ENCODE measurements around the gene PLPPR5.
"Not testable (repeated sequence)": the region's sequence is repeated elsewhere in the genome, so short reads cannot be mapped to it uniquely, and the experiment has no call there.

PLPPR5 gene, protein sequence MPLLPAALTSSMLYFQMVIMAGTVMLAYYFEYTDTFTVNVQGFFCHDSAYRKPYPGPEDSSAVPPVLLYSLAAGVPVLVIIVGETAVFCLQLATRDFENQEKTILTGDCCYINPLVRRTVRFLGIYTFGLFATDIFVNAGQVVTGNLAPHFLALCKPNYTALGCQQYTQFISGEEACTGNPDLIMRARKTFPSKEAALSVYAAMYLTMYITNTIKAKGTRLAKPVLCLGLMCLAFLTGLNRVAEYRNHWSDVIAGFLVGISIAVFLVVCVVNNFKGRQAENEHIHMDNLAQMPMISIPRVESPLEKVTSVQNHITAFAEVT
- 0 to 0.19 (median 0) reads per million in 3 donors for total RNA-seq

GRCh38 chr1:99004861-99005442 is at the start of gene PLPPR5:
Gene PLPPR5, minus strand, starts transcription at chr1:99004861. Its CDS starts 190 bp downstream, at chr1:99004671.
- H3K4me1 ChIP-seq (ENCODE audit: control insufficient read depth, insufficient read depth, low read length, poor library complexity, severe bottlenecking) = peaks cover 6% of the 10 kb centered on the region
- H3K27me3 ChIP-seq (replicated peaks; ENCODE audit: control insufficient read depth, insufficient read depth, low read length, poor library complexity, severe bottlenecking) = peaks cover 19% of the 10 kb centered on the region
- peak within 1 kb of the TSS; percentile 44 for H3K4me3 ChIP-seq (ENCODE audit: insufficient read depth, low read depth, low read length, poor library complexity, severe bottlenecking)
- H3K9me3 ChIP-seq (ENCODE audit: control insufficient read depth, low read length) = no peaks in the 10 kb centered on the region
- no peaks in the 10 kb centered on the region for H3K36me3 ChIP-seq (ENCODE audit: control insufficient read depth, insufficient read depth, low read length)
- no peak within 1 kb of the TSS for H3K27ac ChIP-seq (ENCODE audit: insufficient read depth, low read length, poor library complexity, severe bottlenecking)
- no peak for DNase-seq

- no peak for DNase-seq
- H3K27me3 ChIP-seq (replicated peaks; ENCODE audit: control insufficient read depth, insufficient read depth, low read length, poor library complexity, severe bottlenecking) = no peaks in the 10 kb centered on the region
- H3K4me3 ChIP-seq (ENCODE audit: insufficient read depth, low read depth, low read length, poor library complexity, severe bottlenecking) = no peak overlapping the region
- H3K9me3 ChIP-seq (ENCODE audit: control insufficient read depth, low read length) = no peaks in the 10 kb centered on the region
- no peak overlapping the region for H3K27ac ChIP-seq (ENCODE audit: insufficient read depth, low read length, poor library complexity, severe bottlenecking)
- H3K36me3 ChIP-seq (ENCODE audit: control insufficient read depth, insufficient read depth, low read length) = no peaks in the 10 kb centered on the region
- H3K4me1 ChIP-seq (ENCODE audit: control insufficient read depth, insufficient read depth, low read length, poor library complexity, severe bottlenecking) = no peaks in the 10 kb centered on the region
Observed at GRCh38 chr1:99051611-99052283, 47.1 kb upstream of the PLPPR5 start.

DNA sequence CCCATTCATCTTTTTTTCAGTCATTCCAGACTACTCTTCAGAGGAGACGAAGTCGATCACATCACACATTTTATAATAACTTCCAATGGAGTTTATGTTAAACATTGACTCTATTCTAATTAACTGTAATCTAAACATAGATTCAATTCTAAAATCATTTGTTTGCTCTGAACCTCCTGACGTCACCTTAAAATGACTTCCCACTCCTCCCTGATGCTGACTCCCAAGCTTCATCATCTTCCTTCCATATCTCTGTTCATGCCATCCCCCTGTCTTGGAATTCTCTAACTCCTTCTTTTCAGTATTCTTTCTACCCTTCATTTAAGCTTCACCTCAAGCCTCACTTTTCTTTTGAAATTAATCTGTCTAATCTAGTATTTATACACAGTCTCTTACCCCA is 45.1 kb upstream of the PLPPR5 start:
- no peak overlapping the region for H3K4me3 ChIP-seq (ENCODE audit: insufficient read depth, low read depth, low read length, poor library complexity, severe bottlenecking)
- no peak for DNase-seq

DNA sequence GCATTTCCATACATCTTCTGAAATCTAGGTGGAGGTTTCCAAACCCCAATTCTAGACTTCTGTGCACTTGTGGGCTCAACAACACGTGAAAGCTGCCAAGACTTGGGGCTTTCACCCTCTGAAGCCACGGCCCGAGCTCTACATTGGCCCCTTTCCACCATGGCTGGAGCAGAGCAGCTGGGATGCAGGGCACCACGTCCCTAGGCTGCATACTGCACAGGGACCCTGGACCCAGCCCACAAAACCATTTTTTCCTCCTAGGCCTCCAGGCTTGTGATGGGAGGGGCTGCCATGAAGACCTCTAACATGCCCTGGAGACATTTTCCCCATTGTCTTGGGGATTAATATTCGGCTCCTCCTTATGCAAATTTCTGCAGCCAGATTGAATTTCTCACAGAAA is 32.1 kb upstream of the PLPPR5 start:
- DNase-seq; H3K9me3 ChIP-seq (ENCODE audit: control insufficient read depth, low read length): not testable (repeated sequence)

More for the DNA sequence above, 45.1 kb upstream of the PLPPR5 start:
- Histone ChIP-seq H3K27ac (ENCODE audit: insufficient read depth, low read length, poor library complexity, severe bottlenecking) (no peak overlapping the region), H3K4me1 (ENCODE audit: control insufficient read depth, insufficient read depth, low read length, poor library complexity, severe bottlenecking) (no peaks in the 10 kb centered on the region), H3K27me3 (replicated peaks; ENCODE audit: control insufficient read depth, insufficient read depth, low read length, poor library complexity, severe bottlenecking) (no peaks in the 10 kb centered on the region), H3K36me3 (ENCODE audit: control insufficient read depth, insufficient read depth, low read length) (no peaks in the 10 kb centered on the region), H3K9me3 (ENCODE audit: control insufficient read depth, low read length) (no peaks in the 10 kb centered on the region)

DNA sequence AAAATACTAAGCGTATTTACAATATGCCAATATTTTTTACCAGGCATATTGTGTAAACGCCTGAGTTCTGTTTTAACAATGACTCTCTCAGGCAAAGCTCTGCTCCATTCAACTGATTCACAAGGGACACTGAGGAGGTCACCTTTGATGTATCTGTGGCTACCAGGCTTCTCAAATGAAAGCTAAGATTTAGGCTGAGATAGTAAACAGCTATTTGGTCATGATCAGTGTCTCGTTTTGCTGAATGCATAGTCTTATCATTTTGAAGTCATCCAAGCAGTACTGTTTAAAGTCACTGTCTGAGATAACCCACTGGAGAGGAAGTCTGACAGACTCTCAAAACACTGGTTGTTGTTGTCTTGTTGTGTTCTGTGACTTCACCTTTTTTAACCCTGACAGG is 13.7 kb upstream of the PLPPR5 start:
- Histone ChIP-seq H3K9me3 (ENCODE audit: control insufficient read depth, low read length) (no peaks in the 10 kb centered on the region), H3K4me1 (ENCODE audit: control insufficient read depth, insufficient read depth, low read length, poor library complexity, severe bottlenecking) (no peaks in the 10 kb centered on the region), H3K27me3 (replicated peaks; ENCODE audit: control insufficient read depth, insufficient read depth, low read length, poor library complexity, severe bottlenecking) (no peaks in the 10 kb centered on the region), H3K4me3 (ENCODE audit: insufficient read depth, low read depth, low read length, poor library complexity, severe bottlenecking) (no peak overlapping the region), H3K36me3 (ENCODE audit: control insufficient read depth, insufficient read depth, low read length) (no peaks in the 10 kb centered on the region), H3K27ac (ENCODE audit: insufficient read depth, low read length, poor library complexity, severe bottlenecking) (no peak overlapping the region)
- DNase-seq = no peak

More for the DNA sequence above, 32.1 kb upstream of the PLPPR5 start:
- H3K27ac ChIP-seq (ENCODE audit: insufficient read depth, low read length, poor library complexity, severe bottlenecking); H3K4me3 ChIP-seq (ENCODE audit: insufficient read depth, low read depth, low read length, poor library complexity, severe bottlenecking); H3K36me3 ChIP-seq (ENCODE audit: control insufficient read depth, insufficient read depth, low read length); H3K4me1 ChIP-seq (ENCODE audit: control insufficient read depth, insufficient read depth, low read length, poor library complexity, severe bottlenecking); H3K27me3 ChIP-seq (replicated peaks; ENCODE audit: control insufficient read depth, insufficient read depth, low read length, poor library complexity, severe bottlenecking): not testable (repeated sequence)

- Histone ChIP-seq H3K27ac (ENCODE audit: insufficient read depth, low read length, poor library complexity, severe bottlenecking) (no peak overlapping the region), H3K4me1 (ENCODE audit: control insufficient read depth, insufficient read depth, low read length, poor library complexity, severe bottlenecking) (no peaks in the 10 kb centered on the region), H3K9me3 (ENCODE audit: control insufficient read depth, low read length) (no peaks in the 10 kb centered on the region), H3K4me3 (ENCODE audit: insufficient read depth, low read depth, low read length, poor library complexity, severe bottlenecking) (no peak overlapping the region), H3K27me3 (replicated peaks; ENCODE audit: control insufficient read depth, insufficient read depth, low read length, poor library complexity, severe bottlenecking) (no peaks in the 10 kb centered on the region), H3K36me3 (ENCODE audit: control insufficient read depth, insufficient read depth, low read length) (no peaks in the 10 kb centered on the region)
- DNase-seq = no peak
Observed at GRCh38 chr1:99017655-99018054, 13.0 kb upstream of the PLPPR5 start.

- no peak for DNase-seq
- Histone ChIP-seq H3K27ac (ENCODE audit: insufficient read depth, low read length, poor library complexity, severe bottlenecking) (no peak overlapping the region), H3K4me1 (ENCODE audit: control insufficient read depth, insufficient read depth, low read length, poor library complexity, severe bottlenecking) (no peaks in the 10 kb centered on the region), H3K36me3 (ENCODE audit: control insufficient read depth, insufficient read depth, low read length) (no peaks in the 10 kb centered on the region), H3K4me3 (ENCODE audit: insufficient read depth, low read depth, low read length, poor library complexity, severe bottlenecking) (no peak overlapping the region), H3K9me3 (ENCODE audit: control insufficient read depth, low read length) (no peaks in the 10 kb centered on the region), H3K27me3 (replicated peaks; ENCODE audit: control insufficient read depth, insufficient read depth, low read length, poor library complexity, severe bottlenecking) (peaks cover 3% of the 10 kb centered on the region)
Observed at GRCh38 chr1:99010679-99011078, 6.0 kb upstream of the PLPPR5 start.

- Histone ChIP-seq H3K9me3 (ENCODE audit: control insufficient read depth, low read length) (no peaks in the 10 kb centered on the region), H3K27ac (ENCODE audit: insufficient read depth, low read length, poor library complexity, severe bottlenecking) (no peak overlapping the region), H3K4me1 (ENCODE audit: control insufficient read depth, insufficient read depth, low read length, poor library complexity, severe bottlenecking) (peaks cover 6% of the 10 kb centered on the region), H3K27me3 (replicated peaks; ENCODE audit: control insufficient read depth, insufficient read depth, low read length, poor library complexity, severe bottlenecking) (peaks cover 19% of the 10 kb centered on the region), H3K36me3 (ENCODE audit: control insufficient read depth, insufficient read depth, low read length) (no peaks in the 10 kb centered on the region), H3K4me3 (ENCODE audit: insufficient read depth, low read depth, low read length, poor library complexity, severe bottlenecking) (no peak overlapping the region)
- no peak for DNase-seq
Observed at GRCh38 chr1:99007366-99007765, 2.7 kb upstream of the PLPPR5 start.

GRCh38 chr1:99005537-99005942 is 879 bp upstream of the PLPPR5 start:
- no peak overlapping the region for H3K4me3 ChIP-seq (ENCODE audit: insufficient read depth, low read depth, low read length, poor library complexity, severe bottlenecking)
- H3K27me3 ChIP-seq (replicated peaks; ENCODE audit: control insufficient read depth, insufficient read depth, low read length, poor library complexity, severe bottlenecking) = peaks cover 19% of the 10 kb centered on the region
- peaks cover 6% of the 10 kb centered on the region for H3K4me1 ChIP-seq (ENCODE audit: control insufficient read depth, insufficient read depth, low read length, poor library complexity, severe bottlenecking)
- no peaks in the 10 kb centered on the region for H3K36me3 ChIP-seq (ENCODE audit: control insufficient read depth, insufficient read depth, low read length)
- H3K9me3 ChIP-seq (ENCODE audit: control insufficient read depth, low read length) = no peaks in the 10 kb centered on the region
- no peak overlapping the region for H3K27ac ChIP-seq (ENCODE audit: insufficient read depth, low read length, poor library complexity, severe bottlenecking)
- no peak for DNase-seq

GRCh38 chr1:99004254-99004860 is 304 bp downstream of the PLPPR5 start:
- H3K4me3 ChIP-seq (ENCODE audit: insufficient read depth, low read depth, low read length, poor library complexity, severe bottlenecking) = peak overlapping the region; percentile 44
- no peak overlapping the region for H3K27ac ChIP-seq (ENCODE audit: insufficient read depth, low read length, poor library complexity, severe bottlenecking)
- DNase-seq = no peak
- no peaks in the 10 kb centered on the region for H3K36me3 ChIP-seq (ENCODE audit: control insufficient read depth, insufficient read depth, low read length)
- peaks cover 6% of the 10 kb centered on the region for H3K4me1 ChIP-seq (ENCODE audit: control insufficient read depth, insufficient read depth, low read length, poor library complexity, severe bottlenecking)
- peaks cover 19% of the 10 kb centered on the region for H3K27me3 ChIP-seq (replicated peaks; ENCODE audit: control insufficient read depth, insufficient read depth, low read length, poor library complexity, severe bottlenecking)
- no peaks in the 10 kb centered on the region for H3K9me3 ChIP-seq (ENCODE audit: control insufficient read depth, low read length)

All from effector memory CD4-positive, alpha-beta T cell (primary cell).